ENCODE results near the gene DRD3.

DRD3 gene

DNA sequence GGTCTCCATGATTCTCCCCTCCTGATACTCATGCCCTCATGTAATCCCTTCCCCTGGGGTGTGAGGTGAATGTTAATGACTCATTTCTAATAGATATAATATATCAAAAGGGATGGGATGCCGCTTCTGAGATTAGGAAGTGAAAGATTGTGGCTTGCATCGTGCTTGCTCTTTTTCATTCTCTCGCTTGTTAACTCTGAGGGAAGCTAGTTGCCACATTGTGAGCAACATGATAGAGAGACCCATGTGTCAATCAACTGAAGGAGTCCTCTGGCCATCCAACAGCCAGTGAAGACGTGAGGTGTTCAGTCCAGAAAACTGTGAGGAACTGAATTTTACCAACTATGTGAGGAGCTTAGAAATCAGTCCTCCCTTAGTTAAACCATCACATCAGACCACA is 28.9 kb upstream of the DRD3 start:
- DNase-seq = no peak

DNA sequence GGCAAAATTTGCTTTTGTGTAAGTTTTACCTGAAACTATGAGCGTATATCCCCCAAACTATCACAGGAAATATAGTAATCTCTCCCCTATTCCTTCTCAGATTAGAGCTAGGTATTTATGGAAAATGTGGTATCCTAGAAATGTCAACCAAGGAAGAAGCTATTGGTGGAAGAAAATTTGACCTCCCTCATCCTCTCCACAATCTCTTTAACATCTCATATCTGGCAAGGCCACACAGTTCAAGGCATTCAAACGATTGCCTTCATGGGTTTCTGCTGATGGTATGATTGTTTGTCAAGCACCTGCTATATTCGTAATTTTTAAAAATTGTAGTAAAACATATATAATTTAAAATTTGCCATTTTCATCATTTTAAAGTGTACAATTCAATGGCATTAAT is 27.5 kb upstream of the DRD3 start:
- no peak for DNase-seq
- TF ChIP-seq, protein P1, sequence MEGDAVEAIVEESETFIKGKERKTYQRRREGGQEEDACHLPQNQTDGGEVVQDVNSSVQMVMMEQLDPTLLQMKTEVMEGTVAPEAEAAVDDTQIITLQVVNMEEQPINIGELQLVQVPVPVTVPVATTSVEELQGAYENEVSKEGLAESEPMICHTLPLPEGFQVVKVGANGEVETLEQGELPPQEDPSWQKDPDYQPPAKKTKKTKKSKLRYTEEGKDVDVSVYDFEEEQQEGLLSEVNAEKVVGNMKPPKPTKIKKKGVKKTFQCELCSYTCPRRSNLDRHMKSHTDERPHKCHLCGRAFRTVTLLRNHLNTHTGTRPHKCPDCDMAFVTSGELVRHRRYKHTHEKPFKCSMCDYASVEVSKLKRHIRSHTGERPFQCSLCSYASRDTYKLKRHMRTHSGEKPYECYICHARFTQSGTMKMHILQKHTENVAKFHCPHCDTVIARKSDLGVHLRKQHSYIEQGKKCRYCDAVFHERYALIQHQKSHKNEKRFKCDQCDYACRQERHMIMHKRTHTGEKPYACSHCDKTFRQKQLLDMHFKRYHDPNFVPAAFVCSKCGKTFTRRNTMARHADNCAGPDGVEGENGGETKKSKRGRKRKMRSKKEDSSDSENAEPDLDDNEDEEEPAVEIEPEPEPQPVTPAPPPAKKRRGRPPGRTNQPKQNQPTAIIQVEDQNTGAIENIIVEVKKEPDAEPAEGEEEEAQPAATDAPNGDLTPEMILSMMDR (IDR thresholded peaks at IDR 0.05; ENCODE audit: low read depth, low read length) = no peak

More for the DNA sequence above, 28.9 kb upstream of the DRD3 start:
- H3K36me3 ChIP-seq = no peaks in the 10 kb centered on the region
- peaks cover 9% of the 10 kb centered on the region for H3K27me3 ChIP-seq (ENCODE audit: insufficient read depth, low read depth, severe bottlenecking)
- H3K27ac ChIP-seq = no peak overlapping the region
- TF ChIP-seq, protein P1 (IDR thresholded peaks at IDR 0.05; ENCODE audit: low read depth, low read length) = no peak
- no peaks in the 10 kb centered on the region for H3K9me3 ChIP-seq (ENCODE audit: severe bottlenecking)
- H3K4me3 ChIP-seq (ENCODE audit: low read depth, low read length) = no peak overlapping the region

DNA sequence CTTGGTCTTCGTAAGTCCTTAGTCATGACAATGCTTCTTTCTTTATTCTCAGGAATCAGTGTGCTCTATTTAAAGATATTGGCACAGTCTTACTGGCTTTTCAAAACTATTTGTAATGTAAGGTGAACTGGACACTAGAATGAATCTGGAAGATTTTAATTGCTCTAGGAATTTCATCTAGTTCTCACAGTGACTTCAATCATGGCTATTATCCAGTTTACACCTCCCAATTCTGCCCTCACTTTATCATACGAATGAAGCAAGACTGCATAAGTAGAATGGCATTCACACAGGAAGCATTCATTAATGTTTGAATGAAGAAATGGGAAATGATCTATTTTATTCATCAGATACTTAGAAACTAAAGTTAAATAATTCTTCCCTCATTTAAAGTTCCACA is 26.7 kb upstream of the DRD3 start:
- TF ChIP-seq, protein P1 (IDR thresholded peaks at IDR 0.05; ENCODE audit: low read depth, low read length) = no peak
- H3K4me3 ChIP-seq (ENCODE audit: low read depth, low read length) = no peak overlapping the region
- no peaks in the 10 kb centered on the region for H3K9me3 ChIP-seq (ENCODE audit: severe bottlenecking)
- H3K36me3 ChIP-seq = no peaks in the 10 kb centered on the region
- DNase-seq = no peak
- H3K27me3 ChIP-seq (ENCODE audit: insufficient read depth, low read depth, severe bottlenecking) = peaks cover 6% of the 10 kb centered on the region
- no peak overlapping the region for H3K27ac ChIP-seq

More for the DNA sequence above, 27.5 kb upstream of the DRD3 start:
- Histone ChIP-seq H3K9me3 (ENCODE audit: severe bottlenecking) (no peaks in the 10 kb centered on the region), H3K27me3 (ENCODE audit: insufficient read depth, low read depth, severe bottlenecking) (peaks cover 9% of the 10 kb centered on the region), H3K27ac (no peak overlapping the region), H3K36me3 (no peaks in the 10 kb centered on the region), H3K4me3 (ENCODE audit: low read depth, low read length) (no peak overlapping the region)

DNA sequence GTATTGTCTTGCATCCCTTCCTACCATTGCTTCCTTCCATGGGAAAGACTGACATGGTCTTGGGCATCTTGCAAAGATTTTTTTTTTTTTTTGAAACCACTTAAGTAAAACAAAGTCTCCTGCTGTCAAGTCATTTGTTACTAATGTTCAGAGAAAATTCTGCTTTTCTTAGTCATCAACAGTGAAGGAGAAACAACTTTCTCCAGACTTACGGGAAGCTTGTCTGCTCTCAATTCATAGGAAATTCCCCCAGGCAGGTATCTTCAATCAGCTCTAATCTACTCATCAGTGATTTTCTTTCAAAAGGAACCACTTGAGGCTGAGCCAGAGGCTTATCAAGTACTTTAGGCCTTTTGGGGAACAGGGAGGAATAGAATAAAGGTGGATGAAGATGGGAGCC is 15.9 kb upstream of the DRD3 start:
- H3K9me3 ChIP-seq (ENCODE audit: severe bottlenecking) = no peaks in the 10 kb centered on the region
- H3K27me3 ChIP-seq (ENCODE audit: insufficient read depth, low read depth, severe bottlenecking) = peaks cover 3% of the 10 kb centered on the region
- H3K27ac ChIP-seq = no peak overlapping the region
- DNase-seq = no peak
- TF ChIP-seq, protein P1 (IDR thresholded peaks at IDR 0.05; ENCODE audit: low read depth, low read length) = no peak
- no peaks in the 10 kb centered on the region for H3K36me3 ChIP-seq
- H3K4me3 ChIP-seq (ENCODE audit: low read depth, low read length) = no peak overlapping the region

DNA sequence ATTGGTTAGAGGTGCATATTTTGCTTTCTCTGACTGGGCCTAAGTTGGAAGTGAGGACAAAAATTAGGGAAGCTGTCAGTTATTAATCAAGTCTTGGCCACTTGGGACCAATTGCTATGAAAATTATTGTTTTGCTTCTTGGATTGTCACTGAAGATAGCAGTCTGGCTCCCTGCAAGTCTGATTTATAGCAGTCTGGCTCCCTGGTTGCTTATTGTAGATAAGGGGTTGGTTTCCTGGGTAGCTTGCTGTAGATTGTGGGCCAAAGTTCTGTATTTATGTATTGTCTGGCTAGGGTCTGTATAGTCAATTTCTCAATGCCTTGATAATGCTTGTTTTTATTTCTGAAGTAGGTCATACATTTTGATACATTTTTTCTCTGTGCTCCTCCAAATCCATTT is 13.3 kb upstream of the DRD3 start:
- Histone ChIP-seq H3K27ac (no peak overlapping the region), H3K36me3 (no peaks in the 10 kb centered on the region), H3K4me3 (ENCODE audit: low read depth, low read length) (no peak overlapping the region), H3K9me3 (ENCODE audit: severe bottlenecking) (no peaks in the 10 kb centered on the region), H3K27me3 (ENCODE audit: insufficient read depth, low read depth, severe bottlenecking) (peaks cover 3% of the 10 kb centered on the region)
- DNase-seq = no peak
- TF ChIP-seq, protein P1 (IDR thresholded peaks at IDR 0.05; ENCODE audit: low read depth, low read length) = no peak

DNA sequence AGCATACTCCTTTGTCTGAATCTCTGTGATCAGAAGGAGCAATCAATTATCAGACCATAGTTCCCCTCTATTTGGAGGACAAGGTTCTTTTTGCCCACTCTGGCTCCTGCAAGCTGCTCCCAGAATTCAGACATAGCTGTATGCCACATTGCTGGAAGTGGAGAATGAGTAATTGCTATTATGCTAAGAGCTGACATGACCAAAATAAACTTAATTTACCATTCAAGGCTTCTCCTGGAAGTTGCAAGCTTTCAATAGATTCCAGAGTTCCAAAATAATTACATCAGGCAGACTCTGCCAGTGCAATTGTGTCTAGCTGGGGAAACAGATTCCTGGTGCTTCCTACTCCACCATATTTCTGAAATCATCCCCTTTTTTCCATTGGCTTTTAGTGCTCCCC is 7.6 kb upstream of the DRD3 start:
- Histone ChIP-seq H3K27me3 (ENCODE audit: insufficient read depth, low read depth, severe bottlenecking) (peaks cover 2% of the 10 kb centered on the region), H3K4me3 (ENCODE audit: low read depth, low read length) (no peak overlapping the region), H3K27ac (no peak overlapping the region), H3K36me3 (no peaks in the 10 kb centered on the region), H3K9me3 (ENCODE audit: severe bottlenecking) (no peaks in the 10 kb centered on the region)
- TF ChIP-seq, protein P1 (IDR thresholded peaks at IDR 0.05; ENCODE audit: low read depth, low read length) = no peak
- DNase-seq = no peak
